Measurements from ENCODE around the gene PSTPIP1. TPM values are rescaled to one million over a fixed set of nuclear protein-coding genes. Genes with fewer than 3 reads are reported as not detected.

The PSTPIP1 gene
- not detected in 2 replicates for total RNA-seq

DNA sequence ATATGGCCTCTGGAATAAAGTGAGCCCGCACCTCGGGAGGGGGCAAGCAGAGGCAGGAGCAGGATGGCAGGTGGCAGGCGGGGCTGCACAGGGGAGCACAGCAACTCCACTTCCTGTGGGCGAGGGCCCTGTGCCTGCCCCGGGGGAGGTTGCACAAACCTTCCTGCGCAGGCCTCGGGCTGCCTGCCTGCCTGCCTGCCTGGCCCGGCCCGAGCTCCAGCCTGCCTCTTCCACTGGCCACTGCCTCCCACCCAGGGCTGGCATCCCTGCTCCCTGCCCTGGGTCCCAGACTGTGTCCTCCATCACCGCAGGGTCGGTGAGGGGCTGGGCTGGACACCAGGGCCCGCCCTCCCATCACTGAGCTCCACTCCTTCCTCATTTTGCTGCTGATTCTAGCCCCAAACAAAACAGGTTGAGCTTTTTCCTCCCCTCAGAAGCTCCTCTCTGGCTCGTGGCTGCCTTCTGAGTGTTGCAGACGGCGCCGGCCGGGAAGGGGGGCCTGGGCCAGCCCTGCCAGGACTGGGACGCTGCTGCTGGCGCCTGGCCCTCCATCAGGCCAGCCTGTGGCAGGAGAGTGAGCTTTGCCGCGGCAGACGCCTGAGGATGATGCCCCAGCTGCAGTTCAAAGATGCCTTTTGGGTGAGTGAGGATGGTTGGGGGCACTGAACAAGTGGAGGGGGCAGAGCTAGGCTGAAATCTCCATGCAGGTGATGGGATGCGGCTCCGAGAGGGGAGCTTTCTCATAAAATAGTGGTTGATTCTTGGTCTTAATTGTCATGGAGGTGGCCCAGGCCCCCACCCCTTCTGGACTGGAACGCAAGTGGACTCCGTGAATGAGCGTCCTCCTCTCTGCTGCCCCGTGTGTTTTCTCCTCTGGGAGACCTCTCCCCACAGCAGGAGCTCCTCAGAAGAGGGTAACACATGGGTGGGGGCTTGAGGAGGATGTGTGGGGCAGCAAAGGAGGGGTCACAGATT, at the start of gene PSTPIP1:
TSS of gene PSTPIP1 (plus strand) at position 156 of the 975 bp plus-strand sequence. CDS start at position 604, 448 bp downstream.

DNA sequence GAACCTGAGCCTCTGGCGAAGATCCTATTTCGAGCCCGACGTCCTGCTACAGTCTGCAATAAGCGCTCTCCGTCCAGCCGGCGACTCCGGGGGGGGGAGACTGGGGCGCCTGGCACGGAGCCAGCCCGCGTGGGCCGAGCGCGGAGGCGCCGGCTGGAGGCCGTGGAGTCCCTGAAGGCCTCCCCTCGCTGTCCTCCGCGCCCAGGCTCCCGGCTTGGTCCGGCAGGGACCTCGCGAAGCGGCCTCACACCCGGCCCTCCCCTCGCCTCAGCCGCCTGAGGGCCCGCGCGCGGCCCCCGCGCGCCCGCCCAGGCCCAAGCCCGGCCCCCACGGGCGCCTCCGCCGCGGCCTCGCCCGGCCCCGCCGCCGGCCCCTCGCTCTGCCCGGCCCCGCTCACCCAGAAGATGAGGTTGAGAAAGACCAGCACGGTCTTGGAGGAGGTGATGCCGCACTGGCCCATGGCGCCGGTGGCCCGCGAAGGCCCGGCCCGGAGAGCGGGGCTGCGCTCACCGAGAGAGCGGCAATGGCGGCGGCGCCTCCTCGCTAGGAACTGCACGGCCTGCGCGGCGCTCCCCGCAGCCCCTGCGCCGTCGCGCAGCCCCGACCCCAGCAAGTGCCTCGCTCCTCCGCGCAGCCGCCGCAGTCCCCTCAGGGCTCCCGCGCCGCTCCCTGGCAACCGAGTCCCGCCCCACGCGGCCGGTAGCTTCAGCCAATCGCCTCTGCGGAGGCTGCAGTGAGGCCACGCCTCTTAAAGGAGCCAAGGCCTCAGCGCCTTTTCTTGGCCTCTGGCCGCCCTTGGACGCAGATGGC, 75.8 kb downstream of the PSTPIP1 start, which contains the start of gene TSPAN3:
TSS of gene TSPAN3 (minus strand) at position 615 of the 810 bp plus-strand sequence. CDS start at position 460, 155 bp downstream.

Other genes with a start within 250 kb of the PSTPIP1 start
- 6.9 and 22.2 TPM in 2 replicates for gene SCAPER, start 89.8 kb upstream of the PSTPIP1 start, total RNA-seq
- gene RCN2, start 63.4 kb upstream of the PSTPIP1 start, total RNA-seq = 55.6 and 67.5 TPM in 2 replicates
- 216 and 282 TPM in 2 replicates for gene TSPAN3, start 76.0 kb downstream of the PSTPIP1 start, total RNA-seq

Measured in cardiac atrium fibroblast (primary cell).